K562 (cell line): ENCODE data around the gene HSPB7. TPM values are rescaled to one million over a fixed set of nuclear protein-coding genes. Genes with fewer than 3 reads are reported as not detected.

Source experiments
- ARID1B ChIP-seq: fragments of 450-650 bp; IDR thresholded peaks from 2 replicates; pipeline ENCODE4 v1.6.1; 2016; ENCODE audit warnings: antibody characterized with exemption, mild to moderate bottlenecking, inconsistent platforms
- ATF4 ChIP-seq: fragments of 450-650 bp; formaldehyde crosslinking; IDR thresholded peaks from 2 replicates; pipeline ENCODE4 v1.4.0; 2022; ENCODE audit warnings: mild to moderate bottlenecking, moderate library complexity
- ATF6 ChIP-seq: sonication (generic); formaldehyde crosslinking; IDR thresholded peaks from 2 replicates; pipeline ENCODE4 v1.4.0; 2020; ENCODE audit warnings: mild to moderate bottlenecking, missing genetic modification reagents
- CC2D1A ChIP-seq: fragments of 450-650 bp; IDR thresholded peaks from 2 replicates; pipeline ENCODE4 v1.6.1; 2017; ENCODE audit warnings: mild to moderate bottlenecking
- HDAC2 ChIP-seq: fragments of 450-650 bp; IDR thresholded peaks from 2 replicates; pipeline ENCODE4 v1.6.1; 2016; ENCODE audit warnings: mild to moderate bottlenecking
- HMGN3 ChIP-seq: IDR thresholded peaks from 2 replicates; pipeline ENCODE4 v1.6.1; 2011; ENCODE audit warnings: borderline replicate concordance, low read depth, mild to moderate bottlenecking, mixed read lengths, low read length; ENCODE audit not compliant: insufficient read length; ENCODE audit errors: extremely low read depth
- JUND ChIP-seq, 2 experiments: IDR thresholded peaks; 2 replicates in 1 of 2; 3 replicates in 1 of 2; pipeline ENCODE4 v1.6.1; 2011; ENCODE audit warnings: borderline replicate concordance in 2 of 2, low read depth in 2 of 2, low read length in 2 of 2, improper control_type of control experiment in 1 of 2, missing biosample characterization in 1 of 2, missing genetic modification characterization in 1 of 2, missing genetic modification reagents in 1 of 2
- KDM1A ChIP-seq, 2 experiments: fragments of 450-650 bp; IDR thresholded peaks; 2 replicates each; pipeline ENCODE4 v1.6.1; 2016; ENCODE audit warnings: mild to moderate bottlenecking in 2 of 2
- KLF6 ChIP-seq: fragments of 250-450 bp; sonication (Bioruptor Pico); IDR thresholded peaks from 2 replicates; pipeline ENCODE4 v1.4.0; 2020; ENCODE audit warnings: mild to moderate bottlenecking, moderate library complexity, borderline replicate concordance
- PRPF4 ChIP-seq: fragments of 200-400 bp; formaldehyde crosslinking; IDR thresholded peaks from one replicate; pipeline ENCODE4 v1.6.1; 2017; ENCODE audit warnings: low read length, low read depth, mild to moderate bottlenecking; ENCODE audit not compliant: insufficient read depth, poor library complexity, severe bottlenecking
- RBM22 ChIP-seq: fragments of 200-400 bp; formaldehyde crosslinking; IDR thresholded peaks from 2 replicates; pipeline ENCODE4 v1.6.1; 2018; ENCODE audit warnings: low read length, low read depth; ENCODE audit not compliant: poor library complexity, severe bottlenecking
- ZNF592 ChIP-seq: fragments of 450-650 bp; IDR thresholded peaks from 2 replicates; pipeline ENCODE4 v1.6.1; 2017; ENCODE audit warnings: antibody characterized with exemption, mild to moderate bottlenecking
- polyA plus RNA-seq, 8 experiments: library from polyadenylated mRNA; depleted of rRNA in 4 of 8; stranded (reverse) in 5 of 8; unstranded in 3 of 8; fragments of >200 nt; fragmentation: Nextera tagmentation in 2 of 8; fragmentation: Illumina TruSeq in 1 of 8; extraction: Ambion mirVana in 2 of 8; extraction: Trizol in 1 of 8; gene quantifications; 2 replicates each; pipeline versions ENCODE4 v1.2.1 to v1.2.3, GENCODE V29; 2011 to 2014; ENCODE audit warnings: inconsistent platforms in 1 of 8, missing spikeins in 1 of 8
- total RNA-seq, 7 experiments: library from RNA; depleted of rRNA in 6 of 7; stranded (reverse); fragments of >200 nt in 6 of 7; fragmentation: Illumina TruSeq in 2 of 7; extraction: Trizol in 2 of 7; gene quantifications; 2 replicates each; pipeline versions ENCODE4 v1.2.1 to v1.2.3, GENCODE V29; 2011 to 2021; ENCODE audit warnings: low replicate concordance in 1 of 7
- TF ChIP-seq, protein P1 (sequence below), 2 experiments: IDR thresholded peaks; 2 replicates each; pipeline ENCODE4 v1.6.1; 2012; ENCODE audit warnings: improper control_type of control experiment in 2 of 2, low read depth in 2 of 2, low read length in 2 of 2, borderline replicate concordance in 1 of 2
- TF ChIP-seq, protein P2 (sequence below): fragments of 250-450 bp; sonication (Bioruptor Pico); IDR thresholded peaks from 2 replicates; pipeline ENCODE4 v1.8.0; 2022; ENCODE audit warnings: moderate library complexity, mild to moderate bottlenecking, inconsistent platforms

Gene HSPB7
- total and polyA plus RNA-seq, 9 of the 15 experiments (the other 6 are each of a cell fraction or from before 2014, with no cell fraction given) = 0.05 to 0.19 (median 0.07) TPM; not detected in 6

DNA sequence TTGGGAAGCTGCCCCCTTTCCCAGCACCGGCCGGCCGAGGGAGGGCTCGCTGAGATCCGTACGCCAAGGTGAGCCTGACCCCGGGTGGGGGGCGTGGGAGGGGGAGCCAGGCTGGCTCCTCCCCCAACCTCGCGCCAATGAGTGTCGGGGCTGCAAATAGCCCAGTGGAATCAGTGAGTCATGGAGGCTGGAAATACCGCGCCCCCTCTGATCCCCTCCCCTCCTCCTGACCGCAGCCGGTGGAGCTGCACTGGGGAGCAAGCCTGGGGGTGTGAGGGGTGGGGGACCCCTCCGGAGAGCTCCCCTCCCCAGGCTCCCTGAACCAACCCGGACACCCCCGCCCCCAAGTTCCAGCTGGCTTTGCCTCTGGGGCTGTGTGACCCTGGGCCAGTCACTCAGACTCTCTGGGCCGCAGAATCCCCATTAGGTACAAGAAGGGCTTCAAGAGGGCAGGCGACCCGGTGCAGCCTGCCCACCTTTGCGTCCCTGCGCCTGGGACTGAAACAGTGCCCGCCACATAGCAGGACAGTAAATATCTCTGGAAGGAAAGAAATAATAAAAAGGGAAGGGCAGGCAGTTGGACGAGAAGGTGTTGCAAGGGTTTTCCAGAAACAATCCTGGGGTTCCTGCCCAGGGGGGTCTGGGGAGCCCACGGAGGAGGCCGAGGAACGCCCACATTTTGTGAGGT lies 4.5 kb downstream of the HSPB7 start (continued):
- TF ChIP-seq PRPF4 (no peak), ARID1B (peak; percentile 81), HDAC2 (peak; percentile 89), JUND (IDR thresholded peaks at IDR 0.05; ENCODE audit: borderline replicate concordance, low read depth, low read length) (peak; percentile 97), JUND (tag; IDR thresholded peaks at IDR 0.05; ENCODE audit: borderline replicate concordance, low read depth, low read length) (peak; percentile 96; the same call in 2 of the 3 replicates), ATF6 (CRISPR knock-in tag) (no peak), HMGN3 (peak; percentile 83), ZNF592 (no peak), KDM1A (IDR thresholded peaks at IDR 0.05) (peak; percentile 68 to 90), KLF6 (CRISPR knock-in tag) (0 out of 2 replicates have a peak, but pooled peaks have one; percentile 31), ATF4 (CRISPR knock-in tag) (peak; percentile 26; the same call in 1 of the 2 replicates), RBM22 (no peak), CC2D1A (peak; percentile 40; the same call in 1 of the 2 replicates)
- TF ChIP-seq, protein P1, sequence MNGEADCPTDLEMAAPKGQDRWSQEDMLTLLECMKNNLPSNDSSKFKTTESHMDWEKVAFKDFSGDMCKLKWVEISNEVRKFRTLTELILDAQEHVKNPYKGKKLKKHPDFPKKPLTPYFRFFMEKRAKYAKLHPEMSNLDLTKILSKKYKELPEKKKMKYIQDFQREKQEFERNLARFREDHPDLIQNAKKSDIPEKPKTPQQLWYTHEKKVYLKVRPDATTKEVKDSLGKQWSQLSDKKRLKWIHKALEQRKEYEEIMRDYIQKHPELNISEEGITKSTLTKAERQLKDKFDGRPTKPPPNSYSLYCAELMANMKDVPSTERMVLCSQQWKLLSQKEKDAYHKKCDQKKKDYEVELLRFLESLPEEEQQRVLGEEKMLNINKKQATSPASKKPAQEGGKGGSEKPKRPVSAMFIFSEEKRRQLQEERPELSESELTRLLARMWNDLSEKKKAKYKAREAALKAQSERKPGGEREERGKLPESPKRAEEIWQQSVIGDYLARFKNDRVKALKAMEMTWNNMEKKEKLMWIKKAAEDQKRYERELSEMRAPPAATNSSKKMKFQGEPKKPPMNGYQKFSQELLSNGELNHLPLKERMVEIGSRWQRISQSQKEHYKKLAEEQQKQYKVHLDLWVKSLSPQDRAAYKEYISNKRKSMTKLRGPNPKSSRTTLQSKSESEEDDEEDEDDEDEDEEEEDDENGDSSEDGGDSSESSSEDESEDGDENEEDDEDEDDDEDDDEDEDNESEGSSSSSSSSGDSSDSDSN (IDR thresholded peaks at IDR 0.05; ENCODE audit: borderline replicate concordance in 1 of 2, low read depth in 2 of 2, low read length in 2 of 2) = no peak
- TF ChIP-seq, protein P2, sequence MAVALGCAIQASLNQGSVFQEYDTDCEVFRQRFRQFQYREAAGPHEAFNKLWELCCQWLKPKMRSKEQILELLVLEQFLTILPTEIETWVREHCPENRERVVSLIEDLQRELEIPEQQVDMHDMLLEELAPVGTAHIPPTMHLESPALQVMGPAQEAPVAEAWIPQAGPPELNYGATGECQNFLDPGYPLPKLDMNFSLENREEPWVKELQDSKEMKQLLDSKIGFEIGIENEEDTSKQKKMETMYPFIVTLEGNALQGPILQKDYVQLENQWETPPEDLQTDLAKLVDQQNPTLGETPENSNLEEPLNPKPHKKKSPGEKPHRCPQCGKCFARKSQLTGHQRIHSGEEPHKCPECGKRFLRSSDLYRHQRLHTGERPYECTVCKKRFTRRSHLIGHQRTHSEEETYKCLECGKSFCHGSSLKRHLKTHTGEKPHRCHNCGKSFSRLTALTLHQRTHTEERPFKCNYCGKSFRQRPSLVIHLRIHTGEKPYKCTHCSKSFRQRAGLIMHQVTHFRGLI = no peak
